Stimulated activated CD4-positive, alpha-beta T cell treated with anti-CD3 and anti-CD28 coated beads, Interleukin-1b, Interleukin-23, amount 100 ng/mL, for 24 hours (primary cell): ENCODE measurements around the gene PRG3.

Source experiments
- DNase-seq, 4 experiments: peaks; one replicate each; pipeline ENCODE4 v3.0.0-alpha.2; 2020; ENCODE audit warnings: low read depth in 4 of 4, low spot score in 1 of 4

The PRG3 gene

DNA sequence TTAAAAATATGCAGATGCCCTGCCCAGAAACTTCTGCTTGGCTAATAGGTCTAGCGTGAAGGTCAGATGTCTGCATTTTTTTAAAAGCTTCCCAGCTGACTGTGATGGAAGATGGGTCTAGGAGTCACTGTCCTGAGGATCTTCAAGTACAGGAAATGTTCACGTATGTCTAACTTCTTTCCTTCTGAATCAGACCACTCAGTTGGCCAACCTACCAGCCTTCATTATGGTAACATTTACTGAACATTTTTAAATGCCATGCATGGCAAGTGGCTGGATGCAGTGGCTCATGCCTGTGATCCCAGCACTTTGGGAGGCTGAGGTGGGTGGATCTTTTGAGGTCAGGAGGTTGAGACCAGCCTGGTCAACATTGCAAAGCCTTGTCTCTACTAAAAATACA is 10.6 kb upstream of the PRG3 start:
- no peak for DNase-seq

DNA sequence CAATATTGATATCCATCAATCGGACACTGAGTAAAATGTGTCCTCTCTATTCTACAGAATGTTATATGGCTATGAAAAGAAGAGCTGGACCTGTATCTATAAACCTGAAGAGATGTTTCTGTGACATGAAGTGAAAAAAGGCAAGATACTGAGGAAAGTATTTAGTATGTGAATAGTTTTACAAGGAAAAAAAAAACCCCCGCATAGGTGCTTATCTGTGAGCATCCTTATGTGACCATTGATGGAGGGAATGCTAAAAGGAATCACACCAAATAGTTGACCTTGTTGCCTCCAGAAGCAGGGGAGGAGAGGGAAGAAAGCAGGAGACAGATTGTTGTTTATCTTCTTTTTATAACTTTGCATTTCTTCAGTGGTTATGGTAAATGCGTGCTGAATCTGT is 10.2 kb upstream of the PRG3 start:
- DNase-seq, result no peak

DNA sequence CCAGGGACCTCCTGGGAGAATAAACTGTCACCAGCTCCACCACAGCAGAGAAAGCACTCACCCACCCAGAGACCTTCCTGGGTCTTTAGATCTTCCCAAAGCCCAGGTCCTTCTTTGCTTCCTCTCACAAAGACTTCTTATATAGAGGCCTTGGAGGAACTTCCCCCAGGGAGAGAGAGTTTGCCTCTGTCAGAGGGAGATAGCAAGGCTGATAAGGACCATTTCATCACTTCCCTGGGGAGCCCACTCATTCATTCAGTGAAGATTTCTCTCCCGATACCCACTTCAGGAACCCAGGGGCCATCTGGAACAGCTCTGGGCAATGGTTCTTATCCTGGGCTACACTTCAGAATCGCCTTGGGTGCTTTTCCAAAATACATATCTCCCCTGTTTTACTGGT is 9.6 kb upstream of the PRG3 start, which contains the start of gene PRG2:
PRG2 (minus strand) TSS at position 116 of the 400 bp plus-strand sequence. CDS start 706 bp downstream, outside the sequence.
- no peak for DNase-seq

GRCh38 chr11:57387289-57388030 is 6.5 kb upstream of the PRG3 start:
- no peak for DNase-seq

- DNase-seq, result no peak
Measured at GRCh38 chr11:57386178-57386940, 5.4 kb upstream of the PRG3 start.

GRCh38 chr11:57379732-57380131 is 1.2 kb downstream of the PRG3 start:
- no peak for DNase-seq

DNA sequence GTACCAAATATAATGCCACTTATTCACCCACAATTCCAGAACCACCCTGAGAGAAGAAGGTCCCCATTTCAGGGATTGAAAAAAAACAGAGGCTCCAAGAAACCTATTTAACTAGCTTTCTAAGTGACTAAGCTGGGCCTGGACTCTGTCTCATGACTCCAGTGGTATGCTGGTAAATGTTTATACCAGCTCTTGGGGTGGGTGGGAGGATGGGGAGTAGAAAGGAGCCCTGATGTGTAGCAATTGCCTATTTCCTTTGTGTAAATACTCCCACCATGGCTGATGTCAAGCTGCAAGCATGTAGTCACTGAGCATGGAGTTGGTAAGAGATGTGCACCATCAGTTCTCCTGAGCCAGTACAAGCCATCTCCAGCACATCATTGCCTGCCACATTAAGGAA is 2.8 kb downstream of the PRG3 start:
- DNase-seq, result no peak

- no peak for DNase-seq
Measured at GRCh38 chr11:57377107-57377506, 3.8 kb downstream of the PRG3 start.

- DNase-seq, result no peak
Measured at GRCh38 chr11:57376095-57377090, 4.6 kb downstream of the PRG3 start.

DNA sequence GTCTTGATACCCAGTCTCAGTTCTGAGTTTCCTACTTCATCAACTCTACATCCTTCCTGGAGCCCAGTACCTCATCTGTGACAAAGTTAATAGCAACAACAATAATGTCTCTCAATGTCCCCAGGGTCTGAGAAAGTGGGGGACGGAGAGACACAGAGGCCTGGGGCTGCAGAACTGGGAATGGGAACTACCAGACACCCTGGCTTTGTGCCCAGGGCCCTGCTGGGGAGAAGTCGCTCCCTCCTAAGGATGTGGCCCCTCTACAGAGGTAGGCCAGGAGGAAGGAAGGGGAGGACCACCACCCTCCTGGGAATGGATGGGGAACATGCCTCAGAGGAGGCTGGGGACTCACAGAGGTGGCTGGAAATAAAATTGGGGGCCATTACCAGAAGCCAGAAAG is 5.5 kb downstream of the PRG3 start:
- DNase-seq, result no peak

- no peak for DNase-seq
Measured at GRCh38 chr11:57374966-57375365, 6.0 kb downstream of the PRG3 start.

GRCh38 chr11:57373146-57373545 is 7.8 kb downstream of the PRG3 start:
- DNase-seq, result no peak

DNA sequence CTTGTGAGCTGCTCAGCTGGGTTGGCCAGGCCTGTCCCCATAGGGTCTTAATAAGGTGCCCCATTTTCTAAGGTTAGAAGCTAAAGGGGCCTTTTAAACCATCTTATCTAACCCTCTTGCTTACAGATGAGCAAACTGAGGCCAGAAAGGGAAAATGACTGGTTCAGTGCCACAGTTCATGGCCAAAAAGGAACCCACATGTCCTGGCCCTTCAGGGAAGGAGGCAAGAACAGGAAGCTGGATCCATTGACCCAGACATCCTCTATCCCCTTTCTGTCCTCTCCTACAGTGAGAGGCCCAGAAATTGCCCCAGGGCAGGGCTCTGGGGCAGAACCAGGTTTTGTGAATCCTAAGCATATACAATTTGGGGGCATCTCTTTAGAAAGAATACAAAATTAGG is 10.0 kb downstream of the PRG3 start:
- no peak for DNase-seq

DNA sequence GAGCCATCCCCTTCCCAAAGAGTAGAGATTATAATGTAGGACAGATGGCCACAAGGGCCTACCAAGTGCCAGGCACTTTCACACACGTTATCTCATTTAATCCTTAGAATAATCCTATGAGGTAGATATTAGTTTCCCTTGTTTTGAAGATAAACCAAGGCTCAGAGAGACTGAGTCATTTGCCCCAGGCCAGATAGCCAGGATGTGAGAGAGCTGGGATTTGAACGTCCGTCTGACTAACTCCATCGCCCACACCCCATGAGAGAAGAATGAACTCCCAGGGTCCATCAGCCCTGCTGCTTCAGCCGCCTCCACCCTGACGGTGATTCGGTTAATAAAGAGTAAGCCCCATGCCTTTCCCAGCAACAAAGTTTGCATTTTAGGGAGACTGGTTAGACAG is 10.7 kb downstream of the PRG3 start:
- no peak for DNase-seq

- DNase-seq, result no peak
Measured at GRCh38 chr11:57368845-57369232, 12.1 kb downstream of the PRG3 start.

GRCh38 chr11:57368106-57368844 is 12.7 kb downstream of the PRG3 start:
- no peak for DNase-seq

- DNase-seq, result no peak
Measured at GRCh38 chr11:57364851-57365660, 15.9 kb downstream of the PRG3 start.

DNA sequence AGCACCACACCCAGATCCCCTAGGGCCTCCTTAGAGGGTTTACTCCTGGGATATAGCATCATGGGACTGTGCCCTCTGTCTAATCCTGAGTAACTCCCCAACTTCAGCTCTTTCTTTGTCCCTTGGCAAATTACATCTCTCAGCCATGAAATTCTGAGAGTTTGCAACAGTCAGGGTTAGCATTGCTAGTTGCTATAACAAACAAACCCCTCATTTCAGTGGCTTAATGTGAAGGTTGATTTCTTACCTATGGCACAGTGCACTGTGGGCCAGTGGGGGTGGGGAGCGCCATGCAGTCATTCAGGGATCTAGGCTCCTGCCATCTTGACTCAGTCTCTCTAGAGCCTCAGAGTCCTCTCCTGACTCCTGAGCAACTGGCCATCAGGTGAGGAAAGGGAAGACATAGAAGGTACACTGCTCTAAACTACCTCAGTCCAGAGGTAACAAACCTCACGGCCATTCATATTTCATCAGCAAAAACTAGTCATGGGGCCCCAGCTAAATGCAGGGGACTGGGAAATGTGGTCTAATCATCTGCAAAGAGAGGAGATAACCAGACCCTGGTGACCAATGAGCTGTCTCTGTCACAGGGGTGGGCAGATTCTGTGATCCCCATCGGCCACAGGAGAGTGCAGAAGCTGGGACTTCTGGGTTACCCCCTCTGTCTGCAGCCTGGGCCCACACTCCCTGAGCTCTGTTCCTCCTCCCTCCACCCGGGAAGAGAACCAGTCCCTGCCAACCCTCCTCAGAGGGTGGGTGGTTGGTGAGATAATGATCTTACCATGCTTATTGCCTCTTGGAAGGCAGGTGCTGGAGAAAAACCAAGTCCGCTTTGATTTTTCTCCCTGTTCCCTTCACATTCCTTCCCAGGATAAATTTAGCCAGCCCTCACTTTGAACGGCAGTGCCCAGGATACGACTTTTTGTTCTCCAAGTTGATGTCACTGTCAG is 17.5 kb downstream of the PRG3 start:
- no peak for DNase-seq

GRCh38 chr11:57361926-57362325 is 19.0 kb downstream of the PRG3 start:
- no peak for DNase-seq
